GM12891 (cell line): Measurements from ENCODE around the gene FGF3.

Experiments
- POLR2A ChIP-seq: IDR thresholded peaks from 2 replicates; pipeline ENCODE4 v1.6.1; 2011; ENCODE audit warnings: low read depth, low read length, control low read depth
- POLR2AphosphoS5 ChIP-seq: IDR thresholded peaks from 2 replicates; pipeline ENCODE4 v1.6.1; 2011; ENCODE audit warnings: low read depth, low read length, control low read depth
- POU2F2 ChIP-seq: IDR thresholded peaks from 2 replicates; pipeline ENCODE4 v1.6.1; 2011; ENCODE audit warnings: low read depth, mild to moderate bottlenecking, control low read depth, low read length, moderate library complexity
- SPI1 ChIP-seq: IDR thresholded peaks from 2 replicates; pipeline ENCODE4 v1.6.1; 2011; ENCODE audit warnings: low read depth, low read length, control low read depth
- TAF1 ChIP-seq: IDR thresholded peaks from 2 replicates; pipeline ENCODE4 v1.6.1; 2011; ENCODE audit warnings: low read depth, low read length, control low read depth

- no peak for TF ChIP-seq POLR2AphosphoS5
- no peak for TF ChIP-seq POLR2A
- no peak for TF ChIP-seq TAF1
- no peak for TF ChIP-seq POU2F2
- TF ChIP-seq SPI1, result no peak
These were observed 16.6 kb downstream of the FGF3 start for GRCh38 chr11:69802590-69802989.
